Vagina (tissue), 2 donors: ENCODE results near the gene SLC24A1.

Source experiments
- CTCF ChIP-seq, 3 experiments: fragments of 450-650 bp in 2 of 3; fragments of 200-600 bp in 1 of 3; sonication (generic) in 1 of 3; IDR thresholded peaks; one replicate each; pipeline ENCODE4 v1.5.1; 2017 to 2019; ENCODE audit warnings: antibody characterized with exemption in 3 of 3, mild to moderate bottlenecking in 2 of 3, moderate library complexity in 2 of 3
- POLR2A ChIP-seq, 2 donors: fragments of 450-650 bp; IDR thresholded peaks; one replicate each; pipeline ENCODE4 v1.6.1; 2017; ENCODE audit warnings: antibody characterized with exemption in 2 of 2, mild to moderate bottlenecking in 2 of 2, moderate library complexity in 2 of 2

GRCh38 chr15:65578904-65579728, 42.6 kb upstream of the SLC24A1 start:
- TF ChIP-seq CTCF (IDR thresholded peaks at IDR 0.05) (no peak), POLR2A (IDR thresholded peaks at IDR 0.05) (no peak)
